Peyer's patch (tissue), 4 donors: ENCODE measurements around the gene SLC17A8.
"Not testable (repeated sequence)": the region's sequence is repeated elsewhere in the genome, so short reads cannot be mapped to it uniquely, and the experiment has no call there.

Source experiments
- CTCF ChIP-seq, 6 experiments: fragments of 450-650 bp in 4 of 6; fragments of 200-600 bp in 2 of 6; sonication (generic) in 1 of 6; IDR thresholded peaks; one replicate each; pipeline ENCODE4 v1.5.1; 2017 to 2019; ENCODE audit warnings: antibody characterized with exemption in 6 of 6, mild to moderate bottlenecking in 3 of 6, moderate library complexity in 1 of 6
- POLR2A ChIP-seq, 2 donors: fragments of 450-650 bp; IDR thresholded peaks; one replicate each; pipeline ENCODE4 v1.5.1; 2017; ENCODE audit warnings: antibody characterized with exemption in 2 of 2, mild to moderate bottlenecking in 2 of 2, moderate library complexity in 2 of 2

- TF ChIP-seq CTCF, POLR2A (IDR thresholded peaks at IDR 0.05): not testable (repeated sequence)
These were observed 48.7 kb upstream of the SLC17A8 start for GRCh38 chr12:100308138-100308537.
